ENCODE results near the gene HIVEP3.

HIVEP3 gene

GRCh38 chr1:41678111-41678878, 240.4 kb downstream of the HIVEP3 start:
- DNase-seq: peak; percentile 35

- DNase-seq: no peak
Measured at GRCh38 chr1:41677620-41678019, 241.1 kb downstream of the HIVEP3 start.

GRCh38 chr1:41675401-41675800, 243.3 kb downstream of the HIVEP3 start:
- DNase-seq: no peak

- DNase-seq: no peak
Measured at GRCh38 chr1:41674522-41674921, 244.2 kb downstream of the HIVEP3 start.

- peak; percentile 56 for DNase-seq
Measured at GRCh38 chr1:41673806-41674205, 244.9 kb downstream of the HIVEP3 start.

- peak; percentile 50 for DNase-seq
Measured at GRCh38 chr1:41673378-41673777, 245.3 kb downstream of the HIVEP3 start.

GRCh38 chr1:41672641-41673361, 245.9 kb downstream of the HIVEP3 start:
- DNase-seq: no peak

- no peak for DNase-seq
Measured at GRCh38 chr1:41672173-41672572, 246.5 kb downstream of the HIVEP3 start.

GRCh38 chr1:41671116-41671755, 247.5 kb downstream of the HIVEP3 start:
- DNase-seq: no peak

GRCh38 chr1:41670217-41670957, 248.3 kb downstream of the HIVEP3 start:
- DNase-seq: no peak

- DNase-seq: no peak
Measured at GRCh38 chr1:41668967-41669366, 249.8 kb downstream of the HIVEP3 start.

GRCh38 chr1:41668054-41668660, 250.6 kb downstream of the HIVEP3 start:
- DNase-seq: no peak

GRCh38 chr1:41666981-41667631, 251.6 kb downstream of the HIVEP3 start:
- peak; percentile 73 for DNase-seq

- no peak for DNase-seq
Measured at GRCh38 chr1:41665962-41666917, 252.5 kb downstream of the HIVEP3 start.

- DNase-seq: no peak
Measured at GRCh38 chr1:41664861-41665640, 253.7 kb downstream of the HIVEP3 start.

GRCh38 chr1:41663671-41664400, 254.9 kb downstream of the HIVEP3 start:
- DNase-seq: no peak

- no peak for DNase-seq
Measured at GRCh38 chr1:41662765-41663437, 255.8 kb downstream of the HIVEP3 start.

GRCh38 chr1:41662061-41662764, 256.5 kb downstream of the HIVEP3 start:
- DNase-seq: peak; percentile 78

Measured in CD4-positive, alpha-beta T cell treated with Interferon gamma for 1 hour (primary cell).